Mesendoderm (in vitro differentiated cells): ENCODE measurements around the gene FKBP15.
"Not testable (repeated sequence)": the region's sequence is repeated elsewhere in the genome, so short reads cannot be mapped to it uniquely, and the experiment has no call there.

Experiments
- DNase-seq: peaks from one replicate; pipeline ENCODE4 v3.0.0; 2013
- H2AK5ac ChIP-seq: 2 replicates; pipeline ENCODE4 v1.6.1; 2013; ENCODE audit warnings: low read length, inconsistent platforms
- H2BK120ac ChIP-seq: 2 replicates; pipeline ENCODE4 v1.6.1; 2013; ENCODE audit warnings: low read depth, mild to moderate bottlenecking, low read length, moderate library complexity, mixed read lengths
- H2BK15ac ChIP-seq: replicated peaks from 2 replicates; pipeline ENCODE4 v1.6.1; 2013; ENCODE audit warnings: low read depth, mild to moderate bottlenecking, moderate library complexity
- H2BK5ac ChIP-seq: 2 replicates; pipeline ENCODE4 v1.6.1; 2013; ENCODE audit warnings: low read length, inconsistent platforms
- H3K18ac ChIP-seq: 2 replicates; pipeline ENCODE4 v1.6.1; 2013; ENCODE audit warnings: mild to moderate bottlenecking, low read length, mixed read lengths
- H3K23ac ChIP-seq: one replicate; pipeline ENCODE4 v1.6.1; 2013; ENCODE audit warnings: low read length
- H3K27ac ChIP-seq: 2 replicates; pipeline ENCODE4 v1.5.1; 2013; ENCODE audit warnings: low read depth, mild to moderate bottlenecking, inconsistent platforms, low read length, moderate library complexity
- H3K27me3 ChIP-seq: 2 replicates; pipeline ENCODE4 v1.6.1; 2013; ENCODE audit warnings: low read length, control low read depth, mild to moderate bottlenecking, inconsistent platforms; ENCODE audit not compliant: insufficient read depth, poor library complexity
- H3K36me3 ChIP-seq: 2 replicates; pipeline ENCODE4 v1.6.1; 2013; ENCODE audit warnings: low read length, inconsistent platforms; ENCODE audit not compliant: control insufficient read depth, insufficient read depth
- H3K4ac ChIP-seq: one replicate; pipeline ENCODE4 v1.6.1; 2013; ENCODE audit warnings: low read depth, mild to moderate bottlenecking, low read length, moderate library complexity
- H3K4me1 ChIP-seq: 2 replicates; pipeline ENCODE4 v1.6.1; 2013; ENCODE audit warnings: low read depth, low read length, inconsistent platforms; ENCODE audit not compliant: control insufficient read depth
- H3K4me2 ChIP-seq: 2 replicates; pipeline ENCODE4 v1.6.1; 2013; ENCODE audit warnings: low read length
- H3K4me3 ChIP-seq: 2 replicates; pipeline ENCODE4 v1.5.1; 2013; ENCODE audit warnings: mild to moderate bottlenecking, low read length
- H3K56ac ChIP-seq: one replicate; pipeline ENCODE4 v1.6.1; 2013; ENCODE audit warnings: low read length
- H3K79me1 ChIP-seq: 2 replicates; pipeline ENCODE4 v1.6.1; 2013; ENCODE audit warnings: low read length, inconsistent platforms
- H3K79me2 ChIP-seq: 2 replicates; pipeline ENCODE4 v1.6.1; 2013; ENCODE audit warnings: mild to moderate bottlenecking, low read length; ENCODE audit not compliant: control insufficient read depth, insufficient read depth
- H3K9ac ChIP-seq: 2 replicates; pipeline ENCODE4 v1.6.1; 2013; ENCODE audit warnings: low read length, inconsistent platforms
- H4K5ac ChIP-seq: one replicate; pipeline ENCODE4 v1.6.1; 2013; ENCODE audit warnings: low read length
- H4K8ac ChIP-seq: one replicate; pipeline ENCODE4 v1.6.1; 2013; ENCODE audit warnings: low read depth, mild to moderate bottlenecking, control low read depth, low read length, moderate library complexity
- WGBS: extraction: QIAGEN DNeasy Blood & Tissue Kit; methylation state at CpG from one replicate; pipeline ENCODE4 v1.1.7; 2013; ENCODE audit warnings: low lambda C conversion rate, missing lambda C conversion rate; ENCODE audit not compliant: insufficient coverage; ENCODE audit errors: extremely low coverage; 5-methylcytosine and 5-hydroxymethylcytosine counted together

The FKBP15 gene

DNA sequence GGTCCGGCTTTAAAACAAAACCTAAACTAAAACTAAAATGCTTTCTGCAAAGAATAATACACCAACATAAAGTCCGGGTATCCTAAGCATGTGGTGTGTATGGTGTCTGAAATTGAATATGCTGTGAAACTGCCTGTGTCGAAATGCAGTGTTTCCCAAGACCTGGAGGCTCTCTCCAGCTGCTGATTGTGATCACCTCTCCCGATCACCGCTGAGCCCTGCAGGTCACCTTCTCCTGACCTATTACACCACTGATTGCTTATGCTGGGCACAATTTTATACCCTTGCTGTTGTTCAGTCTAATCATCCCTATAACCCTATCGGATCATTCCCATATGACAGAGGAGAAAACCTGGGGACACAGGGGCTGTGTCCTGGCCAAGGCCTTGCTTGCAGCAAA lies 102.2 kb downstream of the FKBP15 start:
- WGBS, result no CpG with 5 or more reads among the region's 6 CpGs
- not testable (repeated sequence) for H3K79me2 ChIP-seq

More for the DNA sequence above, 102.2 kb downstream of the FKBP15 start:
- not testable (repeated sequence) for H3K9ac ChIP-seq, H3K27ac ChIP-seq, H3K36me3 ChIP-seq, DNase-seq, H2BK5ac ChIP-seq, H3K4me1 ChIP-seq, H3K56ac ChIP-seq, H2BK15ac ChIP-seq, H3K4me2 ChIP-seq, H2AK5ac ChIP-seq, H4K5ac ChIP-seq, H4K8ac ChIP-seq, H3K4me3 ChIP-seq, H3K27me3 ChIP-seq, H3K18ac ChIP-seq, H3K4ac ChIP-seq, H2BK120ac ChIP-seq, H3K23ac ChIP-seq, H3K79me1 ChIP-seq
